Skeletal muscle cell (primary cell): ENCODE results near the gene ATP13A2.

Source experiments
- DNase-seq: peaks from one replicate; pipeline ENCODE4 v3.0.0-alpha.2; 2010; ENCODE audit warnings: low read depth
- H3K4me3 ChIP-seq: 2 replicates; pipeline ENCODE4 v1.5.1; 2011; ENCODE audit warnings: low read depth, mild to moderate bottlenecking, control low read depth, low read length, moderate library complexity

ATP13A2 gene, protein sequence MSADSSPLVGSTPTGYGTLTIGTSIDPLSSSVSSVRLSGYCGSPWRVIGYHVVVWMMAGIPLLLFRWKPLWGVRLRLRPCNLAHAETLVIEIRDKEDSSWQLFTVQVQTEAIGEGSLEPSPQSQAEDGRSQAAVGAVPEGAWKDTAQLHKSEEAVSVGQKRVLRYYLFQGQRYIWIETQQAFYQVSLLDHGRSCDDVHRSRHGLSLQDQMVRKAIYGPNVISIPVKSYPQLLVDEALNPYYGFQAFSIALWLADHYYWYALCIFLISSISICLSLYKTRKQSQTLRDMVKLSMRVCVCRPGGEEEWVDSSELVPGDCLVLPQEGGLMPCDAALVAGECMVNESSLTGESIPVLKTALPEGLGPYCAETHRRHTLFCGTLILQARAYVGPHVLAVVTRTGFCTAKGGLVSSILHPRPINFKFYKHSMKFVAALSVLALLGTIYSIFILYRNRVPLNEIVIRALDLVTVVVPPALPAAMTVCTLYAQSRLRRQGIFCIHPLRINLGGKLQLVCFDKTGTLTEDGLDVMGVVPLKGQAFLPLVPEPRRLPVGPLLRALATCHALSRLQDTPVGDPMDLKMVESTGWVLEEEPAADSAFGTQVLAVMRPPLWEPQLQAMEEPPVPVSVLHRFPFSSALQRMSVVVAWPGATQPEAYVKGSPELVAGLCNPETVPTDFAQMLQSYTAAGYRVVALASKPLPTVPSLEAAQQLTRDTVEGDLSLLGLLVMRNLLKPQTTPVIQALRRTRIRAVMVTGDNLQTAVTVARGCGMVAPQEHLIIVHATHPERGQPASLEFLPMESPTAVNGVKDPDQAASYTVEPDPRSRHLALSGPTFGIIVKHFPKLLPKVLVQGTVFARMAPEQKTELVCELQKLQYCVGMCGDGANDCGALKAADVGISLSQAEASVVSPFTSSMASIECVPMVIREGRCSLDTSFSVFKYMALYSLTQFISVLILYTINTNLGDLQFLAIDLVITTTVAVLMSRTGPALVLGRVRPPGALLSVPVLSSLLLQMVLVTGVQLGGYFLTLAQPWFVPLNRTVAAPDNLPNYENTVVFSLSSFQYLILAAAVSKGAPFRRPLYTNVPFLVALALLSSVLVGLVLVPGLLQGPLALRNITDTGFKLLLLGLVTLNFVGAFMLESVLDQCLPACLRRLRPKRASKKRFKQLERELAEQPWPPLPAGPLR

DNA sequence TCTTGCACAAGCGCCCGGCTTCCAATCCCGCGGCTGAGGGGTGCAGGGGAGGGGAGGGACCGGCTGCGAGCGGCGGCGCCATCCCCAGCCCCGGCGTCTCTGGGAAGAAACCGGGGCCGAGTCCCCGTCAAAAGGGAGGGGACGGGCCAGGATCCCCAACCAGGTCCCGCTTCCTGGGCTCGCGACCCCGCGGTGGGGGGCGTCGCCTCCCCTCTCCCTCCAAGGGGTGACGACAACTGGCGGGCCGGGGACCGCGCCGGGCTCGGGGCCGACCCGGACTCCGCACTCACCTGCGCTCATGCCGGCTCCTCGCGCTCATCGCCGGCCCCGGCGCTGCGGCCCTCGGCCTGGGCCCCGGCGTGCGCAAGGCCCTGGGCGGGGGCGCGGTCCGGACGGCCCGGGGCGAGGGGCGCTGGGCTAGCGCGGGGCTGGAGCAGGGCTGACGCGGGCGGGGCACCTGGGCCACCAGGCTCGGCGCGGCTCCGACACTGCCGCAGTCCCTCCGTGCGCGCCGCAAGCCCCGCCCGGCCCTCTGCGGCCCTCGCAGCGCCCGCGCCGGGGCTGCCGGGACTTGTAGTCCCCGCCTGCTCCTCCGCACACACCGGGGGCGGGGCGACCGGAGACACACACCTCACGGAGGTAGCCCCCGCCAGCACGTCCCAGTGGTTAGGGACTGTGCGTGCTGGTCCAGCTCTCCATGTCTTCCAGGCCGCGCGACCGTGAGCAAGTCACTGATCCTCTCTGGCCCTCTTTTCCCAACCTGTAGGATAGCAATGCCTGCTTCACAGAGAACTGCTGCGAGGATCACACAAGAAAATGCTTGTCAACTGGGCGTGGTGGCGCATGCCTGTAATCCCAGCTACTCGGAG is at the start of gene ATP13A2:
ATP13A2 (minus strand) TSS at position 490 of the 869 bp plus-strand sequence; CDS start at position 300, 190 bp downstream.
- DNase-seq: no peak
- H3K4me3 ChIP-seq: peak within 1 kb of the TSS; percentile 70

DNA sequence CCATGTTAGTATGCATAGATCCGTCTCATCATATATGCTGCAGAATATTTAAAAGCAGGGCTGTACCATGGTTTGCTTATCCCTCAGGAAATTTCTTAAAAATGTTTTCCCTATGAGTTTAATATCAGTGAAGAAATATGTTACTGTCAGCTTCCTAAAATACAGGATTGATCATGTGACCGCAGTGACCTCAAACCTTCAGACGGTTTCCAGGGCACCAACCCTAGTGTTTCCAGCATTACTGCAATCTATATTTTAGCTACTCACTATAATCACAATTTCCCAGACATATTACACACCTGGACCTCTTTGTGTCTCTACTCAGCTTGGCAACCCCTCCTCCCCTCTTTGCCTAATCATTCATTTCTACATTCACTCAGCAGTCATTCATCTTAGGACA is 49.8 kb upstream of the ATP13A2 start:
- DNase-seq: no peak

DNA sequence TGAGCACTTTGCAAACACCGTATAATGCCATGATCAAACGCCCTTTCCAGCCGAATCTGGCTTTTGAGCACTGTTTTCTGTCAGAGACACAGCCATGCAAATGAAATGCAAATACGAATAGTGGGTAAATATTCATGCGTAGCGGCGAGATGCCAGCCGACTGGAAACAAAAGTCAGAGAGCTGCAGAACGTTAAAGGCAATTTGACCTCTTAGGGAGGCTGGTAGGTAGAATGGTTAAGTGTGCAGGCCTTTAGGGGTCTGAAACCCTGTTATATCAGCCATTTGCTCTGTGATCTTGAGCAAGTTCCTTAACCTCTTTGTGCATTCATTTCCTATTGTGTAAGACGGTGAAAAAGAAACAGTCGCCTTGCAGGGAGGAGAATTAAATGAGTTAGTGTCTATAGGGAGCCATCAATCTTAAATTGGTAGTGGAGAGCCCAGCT is 48.6 kb upstream of the ATP13A2 start:
- H3K4me3 ChIP-seq: no peak overlapping the region
- DNase-seq: peak; percentile 14

More for the DNA sequence above, 49.8 kb upstream of the ATP13A2 start:
- H3K4me3 ChIP-seq: no peak overlapping the region

DNA sequence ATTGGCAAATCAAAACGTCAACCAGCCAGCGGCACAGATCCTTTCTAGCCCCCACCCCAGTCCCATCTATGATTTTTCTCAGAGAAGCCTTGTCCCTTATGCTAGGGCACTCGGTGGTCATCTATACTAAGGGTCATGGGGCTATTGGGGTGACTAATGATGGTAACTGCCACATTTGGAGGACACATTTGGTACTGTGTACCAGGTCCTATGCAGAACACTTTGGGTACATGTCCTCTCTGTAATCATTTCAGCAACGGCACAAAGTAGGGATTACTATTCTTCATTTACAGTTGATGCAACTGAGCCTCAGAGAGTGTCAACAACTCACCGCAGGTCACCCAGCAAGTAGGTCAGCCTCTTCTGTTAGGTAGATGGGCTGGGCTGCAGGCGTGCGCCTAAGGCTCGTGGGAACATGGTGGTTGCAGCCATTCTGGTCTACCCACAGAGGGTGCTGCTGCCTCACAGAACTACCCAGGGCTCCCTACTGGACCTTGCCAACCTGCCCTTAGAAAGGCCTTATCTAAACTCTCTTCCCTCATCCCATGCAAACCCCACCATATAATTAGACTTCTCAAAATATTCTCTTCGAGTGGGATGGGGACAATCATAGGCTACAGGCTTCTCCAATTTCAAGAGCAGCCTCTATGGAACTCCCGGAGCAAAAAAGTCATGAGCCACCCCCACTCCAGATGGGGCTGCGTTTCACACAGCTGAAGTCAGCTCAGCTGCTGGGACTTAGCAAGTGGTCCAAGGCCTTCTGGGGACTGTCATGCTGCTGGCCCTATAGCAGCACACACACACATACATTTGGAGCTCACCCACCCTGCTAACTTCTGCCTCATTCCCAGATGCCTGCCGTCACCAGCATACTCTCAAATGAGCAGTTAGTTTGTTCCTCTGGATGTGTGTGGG is 47.9 kb upstream of the ATP13A2 start:
- DNase-seq: peak; percentile 34

DNA sequence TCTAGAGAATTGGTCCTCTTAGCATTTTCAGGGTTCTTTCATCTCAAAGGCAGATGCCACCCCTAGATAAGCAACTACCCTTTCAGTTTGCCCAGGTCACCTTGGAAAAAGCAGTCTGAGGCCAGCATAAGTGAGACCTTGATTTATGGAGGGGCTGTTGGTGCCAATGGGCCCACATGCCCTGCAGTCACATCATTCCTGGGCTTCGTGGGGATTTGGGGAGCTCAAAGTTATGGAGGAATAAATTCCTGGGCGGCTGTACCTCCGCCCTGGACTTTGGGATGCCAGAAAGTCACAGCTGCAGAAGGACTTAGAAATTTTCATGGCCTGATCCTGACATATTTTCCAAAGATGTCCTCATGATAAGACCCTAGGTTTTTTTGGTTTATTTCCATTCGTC is 44.8 kb upstream of the ATP13A2 start:
- no peak overlapping the region for H3K4me3 ChIP-seq
- DNase-seq: no peak

More for the DNA sequence above, 47.9 kb upstream of the ATP13A2 start:
- no peak overlapping the region for H3K4me3 ChIP-seq

DNA sequence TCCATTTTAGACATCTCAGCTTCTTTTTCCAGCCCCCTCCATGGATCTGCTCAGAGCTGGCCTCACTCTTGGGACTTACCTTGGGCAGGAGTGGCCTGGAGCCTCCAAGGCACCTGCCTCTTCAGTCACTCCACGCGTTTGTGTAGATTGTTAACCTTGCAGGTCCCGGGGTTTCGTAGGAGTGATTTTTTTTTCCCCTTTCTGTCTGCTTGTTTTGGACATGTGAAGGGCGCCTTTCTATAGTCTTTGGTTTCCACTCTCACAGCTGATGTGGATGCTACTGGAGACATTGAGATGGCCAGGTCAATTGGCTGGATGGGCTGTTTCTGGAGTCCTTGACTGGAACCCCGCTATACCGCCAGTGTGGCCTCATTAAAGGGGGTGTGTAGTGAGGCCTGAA is 44.1 kb upstream of the ATP13A2 start:
- no peak overlapping the region for H3K4me3 ChIP-seq
- DNase-seq: no peak

DNA sequence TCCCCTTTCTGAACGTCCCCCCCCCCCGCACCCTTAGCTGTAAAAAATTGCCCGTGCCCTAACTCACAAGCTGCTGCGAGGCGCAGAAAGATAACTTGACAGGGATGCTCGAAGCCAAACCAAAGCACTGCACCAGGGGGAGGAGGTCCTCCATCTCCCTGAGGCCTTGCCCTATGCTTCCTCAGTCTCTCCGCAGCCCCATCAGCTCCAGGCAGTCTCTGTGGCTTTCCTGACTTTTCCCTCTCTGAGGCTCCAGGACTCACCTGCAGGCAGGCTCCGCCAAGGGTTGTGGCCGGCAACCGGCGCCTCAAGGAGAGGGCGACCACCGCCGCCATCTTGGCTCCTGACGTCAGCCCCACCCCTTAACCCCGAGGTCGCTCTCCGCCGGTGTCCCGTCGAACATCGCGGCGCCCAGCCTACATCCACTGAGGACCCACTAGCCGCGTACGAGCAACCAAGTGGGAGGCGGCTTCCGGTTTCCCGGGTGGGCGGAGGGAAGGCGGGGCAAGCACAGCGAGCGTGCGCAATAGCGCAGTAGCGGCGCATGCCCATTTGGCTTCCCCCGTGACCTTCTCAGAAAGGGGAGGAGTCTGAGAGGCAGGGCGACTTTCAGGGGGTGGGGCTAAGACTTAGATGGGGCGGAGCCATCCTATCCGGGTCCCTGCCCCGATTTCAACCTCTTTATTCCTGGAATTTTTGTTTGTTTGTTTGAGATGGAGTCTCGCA is 42.1 kb upstream of the ATP13A2 start, which contains the start of gene SDHB:
SDHB (minus strand) TSS at position 348 of the 726 bp plus-strand sequence; CDS start at position 335, 13 bp downstream.
- DNase-seq: peak; percentile 92
- peak within 1 kb of the TSS; percentile 94 for H3K4me3 ChIP-seq

DNA sequence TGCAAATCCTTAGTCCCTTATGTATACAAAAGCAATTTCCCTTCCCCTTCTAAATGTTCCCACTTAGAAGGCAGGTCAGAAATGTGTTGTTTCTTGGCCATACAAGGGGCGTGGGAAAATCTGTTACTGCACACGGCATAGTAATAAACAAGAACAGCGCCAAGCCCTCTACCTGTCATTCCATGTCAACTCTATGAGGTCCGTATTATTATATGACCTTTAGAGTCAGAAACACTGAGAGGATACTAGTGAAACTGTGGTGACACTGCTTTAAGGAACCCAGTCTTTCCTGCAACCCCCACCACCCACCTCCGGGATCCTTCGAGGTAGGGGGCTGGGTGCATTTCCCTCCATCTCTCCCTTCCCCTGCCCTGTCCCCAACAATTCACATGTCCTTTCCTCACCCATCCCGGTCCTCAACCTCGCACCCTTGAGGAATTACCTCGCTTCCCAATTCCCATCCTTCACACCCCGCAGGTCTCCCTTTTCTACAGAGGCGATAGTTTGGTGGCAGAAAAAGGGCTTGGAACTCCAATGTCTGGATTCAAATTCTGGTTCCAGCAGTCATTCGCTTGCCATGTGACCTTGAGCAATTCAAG is 41.5 kb upstream of the ATP13A2 start:
- DNase-seq: no peak
- peak overlapping the region; percentile 94 for H3K4me3 ChIP-seq

DNA sequence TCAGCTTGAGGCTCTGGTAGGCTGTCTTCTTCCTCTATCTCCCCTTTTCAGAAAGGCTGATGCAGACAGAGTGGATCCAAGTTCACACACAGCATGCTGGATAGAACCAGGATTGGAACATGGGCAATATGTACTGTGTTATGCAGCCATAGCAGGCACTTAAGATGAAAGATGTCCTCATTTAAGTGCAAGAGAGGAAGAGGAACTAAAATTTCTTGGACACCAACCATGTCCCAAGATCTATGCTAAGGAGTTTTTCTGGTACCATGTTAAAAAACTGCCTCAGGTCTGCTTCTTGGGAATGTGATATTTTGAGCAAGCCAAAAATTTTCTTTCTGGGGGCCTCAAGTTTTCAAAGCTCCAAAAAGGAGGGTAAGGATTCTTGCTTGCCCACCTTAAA is 40.9 kb upstream of the ATP13A2 start:
- DNase-seq: no peak
- peak overlapping the region; percentile 94 for H3K4me3 ChIP-seq

DNA sequence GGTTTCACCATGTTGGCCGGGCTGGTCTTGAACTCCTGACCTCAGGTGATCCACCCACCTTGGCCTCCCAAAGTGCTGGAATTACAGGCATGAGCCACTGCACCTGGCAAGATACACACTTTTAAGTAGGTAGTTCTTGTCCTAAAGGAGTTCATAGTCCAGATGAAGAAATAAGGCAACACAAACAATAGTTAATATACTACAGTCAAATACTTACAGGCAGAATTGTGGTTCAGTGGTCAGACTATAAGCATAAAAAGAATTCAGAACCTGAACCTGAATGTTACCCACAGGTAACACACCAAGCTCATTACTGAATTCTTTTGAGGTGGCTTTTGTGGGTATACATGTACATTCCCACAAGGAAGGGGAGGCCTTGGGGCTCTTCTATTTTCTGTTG is 40.3 kb upstream of the ATP13A2 start:
- DNase-seq: no peak

DNA sequence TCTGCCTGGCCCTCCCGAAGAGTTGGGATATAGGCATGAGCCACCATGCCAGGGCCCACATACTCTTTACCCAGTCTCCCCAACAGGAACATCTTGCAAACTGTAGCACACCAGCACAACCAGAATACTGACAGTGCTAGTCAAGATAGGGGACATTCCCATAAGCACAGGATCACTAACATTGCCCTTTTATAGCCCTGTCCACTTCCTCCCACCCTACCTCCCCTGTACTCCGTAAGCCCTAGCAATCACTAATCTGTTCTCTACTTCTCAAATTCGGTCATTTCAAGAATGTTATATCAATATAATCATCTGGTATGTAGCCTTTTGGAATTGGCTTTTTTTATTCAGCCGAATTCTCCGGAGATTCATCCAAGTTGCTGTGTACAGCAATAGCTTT is 36.2 kb upstream of the ATP13A2 start:
- no peak overlapping the region for H3K4me3 ChIP-seq
- no peak for DNase-seq

More for the DNA sequence above, 40.3 kb upstream of the ATP13A2 start:
- H3K4me3 ChIP-seq: no peak overlapping the region

DNA sequence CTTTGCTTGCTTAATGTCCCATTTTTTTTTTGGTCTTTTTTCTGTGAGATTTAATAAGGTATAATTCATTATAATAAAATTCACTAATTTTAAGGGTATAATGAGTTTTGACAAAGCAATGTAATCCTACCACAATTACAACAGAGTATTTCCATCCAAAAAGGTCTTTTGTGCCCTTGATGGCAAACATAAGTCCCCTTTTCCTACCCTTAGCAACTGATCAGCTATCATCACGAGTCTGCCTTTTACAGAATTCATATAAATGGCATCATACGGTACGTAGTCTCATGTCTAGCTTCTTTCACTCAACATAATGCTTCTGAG is 34.6 kb upstream of the ATP13A2 start:
- DNase-seq: no peak
- H3K4me3 ChIP-seq: no peak overlapping the region

DNA sequence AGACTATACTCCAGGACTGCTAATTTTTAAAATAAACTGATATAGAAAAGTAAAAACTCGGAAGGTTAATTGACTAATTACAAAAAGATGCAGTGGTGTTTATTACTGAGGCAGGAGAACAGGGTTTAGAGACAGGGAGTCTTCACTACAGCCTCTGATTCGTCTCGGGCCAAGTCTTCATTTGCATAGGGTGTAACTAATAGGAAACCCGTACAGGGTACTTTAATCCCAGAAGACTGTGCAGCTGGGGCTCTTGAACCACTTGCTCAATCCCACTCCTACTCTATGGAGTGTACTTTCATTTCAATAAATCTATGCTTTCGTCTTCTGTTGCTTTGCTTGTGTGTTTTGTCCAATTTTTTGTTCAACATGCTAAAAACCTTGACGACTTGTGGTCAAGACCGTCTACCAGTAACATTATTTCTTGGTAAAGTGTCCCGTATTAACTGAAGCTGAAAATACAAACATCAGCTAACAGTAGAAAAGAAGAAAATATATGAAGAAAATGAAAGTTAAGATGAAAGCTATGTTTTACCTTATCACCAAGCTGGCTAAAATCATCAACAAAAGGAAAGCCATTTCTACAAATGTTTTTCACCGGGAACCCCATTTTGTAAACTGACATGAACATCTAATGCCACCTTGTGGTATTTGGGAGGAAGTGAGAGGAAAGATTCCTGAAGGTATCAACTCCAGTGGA is 34.1 kb upstream of the ATP13A2 start:
- H3K4me3 ChIP-seq: no peak overlapping the region
- peak; percentile 25 for DNase-seq

DNA sequence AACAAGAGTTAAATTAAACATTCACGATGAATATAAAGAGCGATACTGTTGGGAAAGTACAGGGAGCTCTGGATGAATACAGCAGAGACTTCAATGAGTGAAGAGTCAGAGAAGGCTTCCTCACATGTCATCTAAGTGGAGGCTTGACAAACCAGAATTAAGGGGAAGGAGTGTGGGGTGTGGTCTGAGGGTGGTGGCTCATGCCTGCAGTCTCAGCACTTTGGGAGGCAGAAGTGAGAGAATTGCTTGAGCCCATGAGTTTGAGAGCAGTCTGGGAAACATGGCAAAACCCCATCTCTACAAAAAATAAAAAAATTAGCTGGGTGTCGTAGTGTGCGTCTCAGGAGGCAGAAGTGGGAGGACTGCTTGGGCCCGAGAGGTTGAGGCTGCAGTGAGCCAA is 33.4 kb upstream of the ATP13A2 start:
- no peak overlapping the region for H3K4me3 ChIP-seq
- no peak for DNase-seq

DNA sequence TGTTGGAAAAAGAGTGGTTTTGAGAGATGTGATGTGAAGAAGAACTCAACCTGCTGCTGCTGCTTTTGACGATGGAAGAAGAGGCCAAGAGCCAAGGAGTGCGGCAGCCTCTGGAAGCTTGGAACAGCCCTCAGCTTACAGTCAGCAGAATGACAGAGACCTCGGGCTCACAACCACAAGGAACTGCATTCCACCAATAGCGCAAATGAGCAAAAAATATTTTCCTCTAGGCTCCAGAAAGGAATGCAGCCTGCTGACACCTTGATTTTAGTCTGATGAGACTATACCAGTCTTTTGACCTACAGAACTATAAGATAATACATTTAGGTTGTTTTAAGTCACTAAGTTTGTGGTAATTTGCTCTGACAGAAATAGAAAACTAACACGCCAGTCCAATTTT is 31.9 kb upstream of the ATP13A2 start:
- H3K4me3 ChIP-seq: no peak overlapping the region
- no peak for DNase-seq

DNA sequence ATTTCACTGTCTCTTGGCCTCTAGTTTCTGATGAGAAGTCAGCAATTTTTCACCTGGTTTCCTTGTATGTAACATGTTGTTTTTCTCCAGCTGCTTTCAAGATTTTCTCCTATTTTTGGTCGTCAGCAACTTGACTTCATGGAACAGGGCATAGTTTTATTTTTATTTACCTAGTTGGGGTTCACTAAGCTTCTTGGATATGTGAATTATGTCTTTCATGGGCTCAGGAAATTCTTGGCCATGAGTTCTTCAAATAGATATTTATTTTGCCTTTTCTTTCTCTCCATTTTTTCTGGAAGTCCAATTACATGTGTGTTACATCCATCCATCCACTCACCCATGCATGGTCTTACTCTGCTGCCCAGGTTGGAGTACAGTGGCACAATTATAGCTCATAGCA is 28.4 kb upstream of the ATP13A2 start:
- no peak overlapping the region for H3K4me3 ChIP-seq
- no peak for DNase-seq
